Measurements from ENCODE around the gene LUZP2.

Gene LUZP2

DNA sequence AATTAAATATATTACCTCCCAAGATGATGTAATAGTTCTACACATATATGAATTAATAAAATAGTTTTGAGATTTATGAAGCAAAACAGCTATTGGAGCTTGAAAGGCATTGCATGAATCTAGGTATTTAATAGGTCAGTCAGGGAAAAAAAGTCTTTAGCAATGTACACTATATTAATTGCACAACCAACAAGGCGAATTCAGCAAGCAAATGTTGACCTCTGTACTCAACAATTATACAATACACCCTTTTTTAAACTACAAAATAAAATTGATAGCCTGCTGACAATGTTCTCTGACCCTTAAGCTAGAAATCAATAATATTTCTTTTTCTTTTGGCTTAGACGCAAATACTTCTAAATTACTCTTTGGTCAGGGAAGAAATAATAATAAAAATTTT lies 345.5 kb downstream of the LUZP2 start:
- Histone ChIP-seq H3K36me3 (ENCODE audit: control insufficient read depth, insufficient read depth, low read length) (no peaks in the 10 kb centered on the region), H3K27me3 (replicated peaks; ENCODE audit: control insufficient read depth, insufficient read depth, low read length) (no peaks in the 10 kb centered on the region), H3K4me3 (replicated peaks; ENCODE audit: low read depth, low read length) (no peak overlapping the region)
- TF ChIP-seq, protein P1, sequence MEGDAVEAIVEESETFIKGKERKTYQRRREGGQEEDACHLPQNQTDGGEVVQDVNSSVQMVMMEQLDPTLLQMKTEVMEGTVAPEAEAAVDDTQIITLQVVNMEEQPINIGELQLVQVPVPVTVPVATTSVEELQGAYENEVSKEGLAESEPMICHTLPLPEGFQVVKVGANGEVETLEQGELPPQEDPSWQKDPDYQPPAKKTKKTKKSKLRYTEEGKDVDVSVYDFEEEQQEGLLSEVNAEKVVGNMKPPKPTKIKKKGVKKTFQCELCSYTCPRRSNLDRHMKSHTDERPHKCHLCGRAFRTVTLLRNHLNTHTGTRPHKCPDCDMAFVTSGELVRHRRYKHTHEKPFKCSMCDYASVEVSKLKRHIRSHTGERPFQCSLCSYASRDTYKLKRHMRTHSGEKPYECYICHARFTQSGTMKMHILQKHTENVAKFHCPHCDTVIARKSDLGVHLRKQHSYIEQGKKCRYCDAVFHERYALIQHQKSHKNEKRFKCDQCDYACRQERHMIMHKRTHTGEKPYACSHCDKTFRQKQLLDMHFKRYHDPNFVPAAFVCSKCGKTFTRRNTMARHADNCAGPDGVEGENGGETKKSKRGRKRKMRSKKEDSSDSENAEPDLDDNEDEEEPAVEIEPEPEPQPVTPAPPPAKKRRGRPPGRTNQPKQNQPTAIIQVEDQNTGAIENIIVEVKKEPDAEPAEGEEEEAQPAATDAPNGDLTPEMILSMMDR (IDR thresholded peaks at IDR 0.05; ENCODE audit: insufficient read depth, low read length, poor library complexity, severe bottlenecking) = no peak
- DNase-seq (ENCODE audit: extremely low read depth, insufficient read length) = no peak

DNA sequence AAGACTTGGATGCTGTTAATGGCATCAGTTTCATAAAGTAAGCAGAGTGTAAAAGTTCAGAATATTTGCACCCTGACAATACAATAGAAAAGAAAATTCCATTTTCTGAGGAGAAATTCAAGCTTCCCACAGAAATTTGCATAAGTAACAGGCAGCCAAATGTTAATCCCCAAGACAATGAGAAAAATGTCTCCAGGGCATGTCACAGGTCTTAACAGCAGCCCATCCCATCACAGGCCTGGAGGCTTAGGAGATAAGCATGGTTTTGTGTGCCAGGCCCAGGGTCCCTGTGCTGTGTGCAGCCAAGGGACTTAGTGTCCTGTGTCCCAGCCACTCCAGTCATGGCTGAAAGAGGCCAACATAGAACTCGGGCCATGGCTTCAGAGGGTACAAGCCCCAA lies 347.6 kb downstream of the LUZP2 start:
- Histone ChIP-seq H3K36me3 (ENCODE audit: control insufficient read depth, insufficient read depth, low read length) (no peaks in the 10 kb centered on the region), H3K27me3 (replicated peaks; ENCODE audit: control insufficient read depth, insufficient read depth, low read length) (no peaks in the 10 kb centered on the region), H3K4me3 (replicated peaks; ENCODE audit: low read depth, low read length) (no peak overlapping the region)
- TF ChIP-seq, protein P1 (IDR thresholded peaks at IDR 0.05; ENCODE audit: insufficient read depth, low read length, poor library complexity, severe bottlenecking) = no peak
- no peak for DNase-seq (ENCODE audit: extremely low read depth, insufficient read length)

DNA sequence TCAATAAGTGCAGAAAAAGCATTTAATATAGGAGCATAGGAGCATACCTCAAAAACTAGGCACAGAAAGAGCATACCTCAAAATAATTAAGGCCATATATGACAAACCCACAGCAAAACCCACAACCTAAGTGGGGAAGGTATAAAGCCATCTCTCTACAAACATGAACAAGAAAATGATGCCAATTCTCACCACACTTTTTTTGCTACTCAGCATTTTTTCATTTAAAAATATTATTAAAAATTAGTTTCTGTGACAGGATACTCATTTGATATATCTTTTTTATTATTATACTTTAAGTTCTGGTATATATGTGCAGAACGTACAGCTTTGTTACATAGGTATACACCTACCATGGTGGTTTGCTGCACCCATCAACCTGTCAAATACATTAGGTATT lies 352.0 kb downstream of the LUZP2 start:
- DNase-seq (ENCODE audit: extremely low read depth, insufficient read length) = no peak
- TF ChIP-seq, protein P1 (IDR thresholded peaks at IDR 0.05; ENCODE audit: insufficient read depth, low read length, poor library complexity, severe bottlenecking) = no peak
- Histone ChIP-seq H3K4me3 (replicated peaks; ENCODE audit: low read depth, low read length) (no peak overlapping the region), H3K36me3 (ENCODE audit: control insufficient read depth, insufficient read depth, low read length) (no peaks in the 10 kb centered on the region), H3K27me3 (replicated peaks; ENCODE audit: control insufficient read depth, insufficient read depth, low read length) (no peaks in the 10 kb centered on the region)

DNA sequence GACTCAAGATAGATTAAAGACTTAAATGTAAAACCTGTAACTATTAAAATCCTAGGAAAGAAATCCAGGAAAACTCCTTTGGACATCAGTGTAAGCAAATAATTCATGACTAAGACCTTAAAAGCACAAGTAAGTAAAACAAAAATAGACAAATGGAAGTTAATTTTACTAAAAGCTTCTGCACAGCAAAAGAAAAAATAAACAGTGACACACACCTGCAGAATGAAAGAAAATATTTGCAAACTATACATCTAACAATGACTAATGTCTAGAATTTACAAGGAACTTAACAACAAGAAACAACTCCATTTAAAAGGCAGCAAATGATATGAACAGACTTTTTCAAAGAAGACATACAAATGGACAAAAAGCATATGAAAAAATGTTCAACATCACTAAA lies 359.1 kb downstream of the LUZP2 start:
- no peaks in the 10 kb centered on the region for H3K36me3 ChIP-seq (ENCODE audit: control insufficient read depth, insufficient read depth, low read length)
- no peak for DNase-seq (ENCODE audit: extremely low read depth, insufficient read length)
- H3K4me3 ChIP-seq (replicated peaks; ENCODE audit: low read depth, low read length) = no peak overlapping the region
- TF ChIP-seq, protein P1 (IDR thresholded peaks at IDR 0.05; ENCODE audit: insufficient read depth, low read length, poor library complexity, severe bottlenecking) = no peak
- no peaks in the 10 kb centered on the region for H3K27me3 ChIP-seq (replicated peaks; ENCODE audit: control insufficient read depth, insufficient read depth, low read length)

DNA sequence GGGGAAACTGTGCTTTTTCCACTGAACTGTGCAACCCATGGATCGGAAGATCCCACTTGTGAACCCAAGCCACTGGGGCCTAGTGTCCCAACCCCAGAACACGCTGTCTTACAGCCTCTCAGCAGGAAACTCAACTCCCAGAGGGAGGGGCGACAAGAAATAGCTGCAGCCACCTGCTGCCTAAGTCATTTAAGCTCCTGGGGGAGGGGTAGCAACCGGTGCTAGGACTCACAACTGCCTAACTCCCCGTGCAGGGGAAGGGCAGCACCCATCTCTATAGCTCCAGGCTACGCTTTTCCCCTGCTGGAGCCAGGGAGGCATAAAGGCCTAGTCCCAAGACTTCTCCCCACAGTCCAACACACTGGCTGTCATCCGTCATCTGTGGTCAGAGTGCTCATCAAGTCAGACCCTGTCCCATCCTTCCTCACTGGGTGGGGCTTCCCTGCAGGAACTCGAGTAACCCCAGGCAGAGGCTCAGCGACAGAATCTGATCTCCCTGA lies 363.0 kb downstream of the LUZP2 start:
- no peak for DNase-seq (ENCODE audit: extremely low read depth, insufficient read length)
- TF ChIP-seq, protein P1 (IDR thresholded peaks at IDR 0.05; ENCODE audit: insufficient read depth, low read length, poor library complexity, severe bottlenecking) = no peak
- H3K27me3 ChIP-seq (replicated peaks; ENCODE audit: control insufficient read depth, insufficient read depth, low read length) = no peaks in the 10 kb centered on the region
- H3K36me3 ChIP-seq (ENCODE audit: control insufficient read depth, insufficient read depth, low read length) = no peaks in the 10 kb centered on the region
- H3K4me3 ChIP-seq (replicated peaks; ENCODE audit: low read depth, low read length) = no peak overlapping the region

DNA sequence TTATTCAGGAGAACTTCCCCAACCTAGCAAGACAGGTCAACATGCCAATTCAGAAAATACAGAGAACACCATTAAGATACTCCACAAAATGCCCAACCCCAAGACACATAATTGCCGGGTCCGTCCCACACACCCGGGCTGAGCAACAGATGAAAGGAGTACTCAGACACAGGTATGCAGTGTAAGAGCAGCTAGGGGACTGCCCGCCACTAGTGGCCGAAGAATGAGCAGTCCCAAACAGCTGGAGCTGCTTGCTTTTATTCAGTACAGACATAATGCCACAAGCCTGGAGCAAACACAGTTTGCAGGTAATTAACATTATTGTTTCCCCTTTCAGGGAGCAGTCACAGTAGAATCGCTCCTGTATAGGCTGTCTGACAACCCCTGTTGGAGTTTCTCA lies 364.6 kb downstream of the LUZP2 start:
- no peaks in the 10 kb centered on the region for H3K27me3 ChIP-seq (replicated peaks; ENCODE audit: control insufficient read depth, insufficient read depth, low read length)
- DNase-seq (ENCODE audit: extremely low read depth, insufficient read length) = no peak

More for the DNA sequence above, 364.6 kb downstream of the LUZP2 start:
- no peaks in the 10 kb centered on the region for H3K36me3 ChIP-seq (ENCODE audit: control insufficient read depth, insufficient read depth, low read length)
- TF ChIP-seq, protein P1 (IDR thresholded peaks at IDR 0.05; ENCODE audit: insufficient read depth, low read length, poor library complexity, severe bottlenecking) = no peak
- no peak overlapping the region for H3K4me3 ChIP-seq (replicated peaks; ENCODE audit: low read depth, low read length)
